OCI-LY3 (cell line): ENCODE measurements around the gene ITK.

Experiments
- H2AFZ ChIP-seq: fragments of 200-600, 300-600 bp; shearing (Covaris generic); 2 replicates; pipeline ENCODE4 v1.6.0; 2014; ENCODE audit warnings: antibody characterized with exemption, low read depth, low read length
- H3K27ac ChIP-seq: fragments of 200-600, 300-600 bp; sonication (generic); 2 replicates; pipeline ENCODE4 v1.5.1; 2014; ENCODE audit warnings: mild to moderate bottlenecking, low read length, moderate library complexity, mixed read lengths
- H3K27me3 ChIP-seq: fragments of 200-600, 300-600 bp; sonication (generic); 2 replicates; pipeline ENCODE4 v1.6.1; 2014; ENCODE audit warnings: low read depth, low read length, mixed read lengths
- H3K36me3 ChIP-seq: fragments of 200-600, 300-600 bp; sonication (generic); replicated peaks from 2 replicates; pipeline ENCODE3; 2014; ENCODE audit warnings: low read depth, low read length, mixed read lengths
- H3K4me1 ChIP-seq: fragments of 300-600, 200-600 bp; sonication (generic); 2 replicates; pipeline ENCODE4 v1.6.1; 2014; ENCODE audit warnings: low read length, mixed read lengths
- H3K4me2 ChIP-seq: fragments of 200-600, 300-600 bp; sonication (generic); 2 replicates; pipeline ENCODE4 v1.6.1; 2014; ENCODE audit warnings: low read length, mixed read lengths
- H3K4me3 ChIP-seq: fragments of 300-600, 200-600 bp; sonication (generic); 2 replicates; pipeline ENCODE4 v1.5.1; 2014; ENCODE audit warnings: antibody characterized with exemption, mild to moderate bottlenecking, low read length, moderate library complexity
- H3K79me2 ChIP-seq: fragments of 300-600, 200-600 bp; shearing (Covaris generic); 2 replicates; pipeline ENCODE4 v1.6.1; 2014; ENCODE audit warnings: mild to moderate bottlenecking, low read length, mixed read lengths
- H3K9ac ChIP-seq: fragments of 300-600, 200-600 bp; shearing (Covaris generic); 2 replicates; pipeline ENCODE4 v1.6.0; 2014; ENCODE audit warnings: mild to moderate bottlenecking, low read length, moderate library complexity
- H3K9me3 ChIP-seq: fragments of 200-600, 300-600 bp; shearing (Covaris generic); 2 replicates; pipeline ENCODE4 v1.6.1; 2014; ENCODE audit warnings: low read length, mixed read lengths; ENCODE audit not compliant: insufficient read depth
- H4K20me1 ChIP-seq: fragments of 200-600, 300-600 bp; sonication (generic); 2 replicates; pipeline ENCODE4 v1.6.1; 2016; ENCODE audit warnings: low read length, mixed read lengths; ENCODE audit not compliant: insufficient read depth
- CTCF ChIP-seq: fragments of 200-600, 300-600 bp; sonication (generic); IDR thresholded peaks from 2 replicates; pipeline ENCODE4 v1.5.1; 2014; ENCODE audit warnings: antibody characterized with exemption, low read length, low read depth
- EZH2phosphoT487 ChIP-seq: fragments of 200-600 bp; shearing (Covaris generic); IDR thresholded peaks from 2 replicates; pipeline ENCODE4 v1.6.1; 2018; ENCODE audit warnings: antibody characterized with exemption, mixed run types, low read depth

ITK gene

GRCh38 chr5:157212307-157212706, 31.7 kb downstream of the ITK start:
- Histone ChIP-seq H3K4me2 (no peak overlapping the region), H3K27me3 (no peaks in the 10 kb centered on the region), H3K9me3 (no peaks in the 10 kb centered on the region), H4K20me1 (no peaks in the 10 kb centered on the region), H3K79me2 (no peaks in the 10 kb centered on the region), H3K4me1 (no peaks in the 10 kb centered on the region), H3K4me3 (no peak overlapping the region), H2AFZ (no peak overlapping the region), H3K27ac (no peak overlapping the region), H3K36me3 (no peaks in the 10 kb centered on the region), H3K9ac (no peak overlapping the region)
- TF ChIP-seq EZH2phosphoT487 = no peak
- TF ChIP-seq CTCF = no peak

GRCh38 chr5:157213527-157214243, 33.0 kb downstream of the ITK start:
- no peak overlapping the region for H3K9ac ChIP-seq
- TF ChIP-seq EZH2phosphoT487 (no peak), CTCF (no peak)
- no peak overlapping the region for H3K4me2 ChIP-seq
- H3K4me3 ChIP-seq = no peak overlapping the region
- H3K4me1 ChIP-seq = peaks cover 5% of the 10 kb centered on the region; the same call in 1 of the 2 replicates
- no peaks in the 10 kb centered on the region for H3K79me2 ChIP-seq
- no peaks in the 10 kb centered on the region for H3K36me3 ChIP-seq
- no peak overlapping the region for H2AFZ ChIP-seq
- H3K9me3 ChIP-seq = no peaks in the 10 kb centered on the region
- H3K27ac ChIP-seq = no peak overlapping the region
- no peaks in the 10 kb centered on the region for H4K20me1 ChIP-seq
- H3K27me3 ChIP-seq = no peaks in the 10 kb centered on the region

GRCh38 chr5:157214415-157214814, 33.8 kb downstream of the ITK start:
- H3K9ac ChIP-seq = no peak overlapping the region
- H3K36me3 ChIP-seq = no peaks in the 10 kb centered on the region
- H3K4me1 ChIP-seq = peaks cover 5% of the 10 kb centered on the region; the same call in 1 of the 2 replicates
- no peaks in the 10 kb centered on the region for H3K27me3 ChIP-seq
- no peaks in the 10 kb centered on the region for H4K20me1 ChIP-seq
- TF ChIP-seq EZH2phosphoT487 (no peak), CTCF (no peak)
- no peaks in the 10 kb centered on the region for H3K9me3 ChIP-seq
- no peak overlapping the region for H3K4me3 ChIP-seq
- H3K27ac ChIP-seq = no peak overlapping the region
- H3K4me2 ChIP-seq = no peak overlapping the region
- no peaks in the 10 kb centered on the region for H3K79me2 ChIP-seq
- H2AFZ ChIP-seq = no peak overlapping the region

GRCh38 chr5:157214861-157215513, 34.3 kb downstream of the ITK start:
- Histone ChIP-seq H3K4me2 (no peak overlapping the region), H3K27ac (no peak overlapping the region), H3K9ac (no peak overlapping the region), H3K4me1 (peaks cover 5% of the 10 kb centered on the region; the same call in 1 of the 2 replicates), H2AFZ (no peak overlapping the region), H3K36me3 (no peaks in the 10 kb centered on the region), H3K4me3 (no peak overlapping the region), H3K79me2 (no peaks in the 10 kb centered on the region), H3K27me3 (no peaks in the 10 kb centered on the region), H3K9me3 (no peaks in the 10 kb centered on the region), H4K20me1 (no peaks in the 10 kb centered on the region)
- TF ChIP-seq CTCF (no peak), EZH2phosphoT487 (no peak)
